Keratinocyte (primary cell): ENCODE data around the gene RTN4IP1. TPM values are rescaled to one million over a fixed set of nuclear protein-coding genes. Genes with fewer than 3 reads are reported as not detected.

ENCODE experiments used
- DNase-seq: peaks from one replicate; pipeline ENCODE4 v3.0.0-alpha.2; 2011; ENCODE audit warnings: low read depth, missing footprints, low spot score
- FAIRE-seq: peaks from 2 replicates; lab custom pipeline; 2011; peaks lifted over from hg19 to GRCh38; lab: Jason Lieb, UNC
- H2AFZ ChIP-seq: 2 replicates; pipeline ENCODE4 v1.6.0; 2012; ENCODE audit warnings: low read length, control low read depth, inconsistent platforms; ENCODE audit not compliant: control insufficient read depth
- H3K27ac ChIP-seq: 2 replicates; pipeline ENCODE4 v1.5.1; 2011; ENCODE audit warnings: low read length; ENCODE audit not compliant: control insufficient read depth, insufficient read depth
- H3K27me3 ChIP-seq: 3 replicates; pipeline ENCODE4 v1.6.0; 2011; ENCODE audit warnings: low read length; ENCODE audit not compliant: control insufficient read depth, insufficient read depth; ENCODE audit errors: extremely low read depth
- H3K36me3 ChIP-seq, 2 experiments: 2 replicates in 1 of 2; 3 replicates in 1 of 2; pipeline ENCODE4 v1.5.1; 2011; ENCODE audit warnings: low read length in 2 of 2, mild to moderate bottlenecking in 1 of 2; ENCODE audit not compliant: control insufficient read depth in 2 of 2, insufficient read depth in 2 of 2; ENCODE audit errors: extremely low read depth in 1 of 2
- H3K4me1 ChIP-seq: 3 replicates; pipeline ENCODE4 v1.5.1; 2011; ENCODE audit warnings: low read length; ENCODE audit not compliant: control insufficient read depth, insufficient read depth; ENCODE audit errors: extremely low read depth
- H3K4me2 ChIP-seq: 3 replicates; pipeline ENCODE4 v1.6.0; 2011; ENCODE audit warnings: low read depth, low read length; ENCODE audit not compliant: control insufficient read depth, insufficient read depth; ENCODE audit errors: extremely low read depth
- H3K4me3 ChIP-seq, 3 experiments: fragments of 200-600 bp in 1 of 3; sonication (generic) in 1 of 3; 2 replicates in 2 of 3; 3 replicates in 1 of 3; pipeline ENCODE4 v1.5.1; 2011 to 2016; ENCODE audit warnings: low read length in 3 of 3, mild to moderate bottlenecking in 3 of 3, control low read depth in 2 of 3, inconsistent platforms in 1 of 3, low read depth in 1 of 3, mixed read lengths in 1 of 3, mixed run types in 1 of 3, moderate library complexity in 1 of 3; ENCODE audit not compliant: control insufficient read depth in 2 of 3, insufficient read depth in 2 of 3; ENCODE audit errors: extremely low read depth in 1 of 3
- H3K79me2 ChIP-seq: 2 replicates; pipeline ENCODE4 v1.6.0; 2012; ENCODE audit warnings: low read length; ENCODE audit not compliant: control insufficient read depth, insufficient read depth
- H3K9ac ChIP-seq: 3 replicates; pipeline ENCODE4 v1.6.0; 2011; ENCODE audit warnings: low read length; ENCODE audit not compliant: control insufficient read depth, insufficient read depth; ENCODE audit errors: extremely low read depth
- H3K9me1 ChIP-seq: 3 replicates; pipeline ENCODE4 v1.6.0; 2011; ENCODE audit warnings: low read length; ENCODE audit not compliant: control insufficient read depth, insufficient read depth; ENCODE audit errors: extremely low read depth
- H3K9me3 ChIP-seq: 2 replicates; pipeline ENCODE4 v1.5.1; 2012; ENCODE audit warnings: low read depth, low read length; ENCODE audit not compliant: control insufficient read depth
- H4K20me1 ChIP-seq: 3 replicates; pipeline ENCODE4 v1.6.0; 2011; ENCODE audit warnings: low read length; ENCODE audit not compliant: control insufficient read depth, insufficient read depth; ENCODE audit errors: extremely low read depth
- CTCF ChIP-seq, 3 experiments: IDR thresholded peaks in 1 of 3; conservative IDR thresholded peaks in 1 of 3; optimal IDR thresholded peaks in 1 of 3; 2 replicates in 2 of 3; 3 replicates in 1 of 3; pipeline versions ENCODE3 to v1.5.1; 2011; ENCODE audit warnings: low read length in 3 of 3, mild to moderate bottlenecking in 3 of 3, moderate library complexity in 2 of 3, control low read depth in 1 of 3, inconsistent platforms in 1 of 3; ENCODE audit not compliant: insufficient read depth in 2 of 3; ENCODE audit errors: extremely low read depth in 1 of 3
- EZH2 ChIP-seq: IDR thresholded peaks from one replicate; pipeline ENCODE4 v1.6.1; 2012; ENCODE audit warnings: inconsistent platforms, mild to moderate bottlenecking, low read length, moderate library complexity
- dilution Hi-C: fragments of 300-500 bp; cut with MboI; formaldehyde crosslinking; loops from one replicate; pipeline ENCODE4 v1.7.0; 2020; ENCODE audit warnings: low sequenced_read_pairs; ENCODE audit not compliant: extremely low pct_ligation_motif_present
- polyA plus RNA-seq, 5 experiments: library from polyadenylated mRNA; depleted of rRNA in 3 of 5; stranded (reverse) in 3 of 5; stranded (forward) in 1 of 5; unstranded in 1 of 5; fragments of >200 nt; gene quantifications; 1 replicate in 1 of 5; 2 replicates in 3 of 5; 3 replicates in 1 of 5; pipeline versions ENCODE4 v1.2.1 to v1.2.3, GENCODE V29; 2011 to 2012; ENCODE audit warnings: missing spikeins in 2 of 5, low read depth in 1 of 5, low replicate concordance in 1 of 5

The RTN4IP1 gene
- polyA plus RNA-seq, 1 donor (not counting 4 experiments of a cell fraction or from before 2014, with no cell fraction given): 8.0 TPM

DNA sequence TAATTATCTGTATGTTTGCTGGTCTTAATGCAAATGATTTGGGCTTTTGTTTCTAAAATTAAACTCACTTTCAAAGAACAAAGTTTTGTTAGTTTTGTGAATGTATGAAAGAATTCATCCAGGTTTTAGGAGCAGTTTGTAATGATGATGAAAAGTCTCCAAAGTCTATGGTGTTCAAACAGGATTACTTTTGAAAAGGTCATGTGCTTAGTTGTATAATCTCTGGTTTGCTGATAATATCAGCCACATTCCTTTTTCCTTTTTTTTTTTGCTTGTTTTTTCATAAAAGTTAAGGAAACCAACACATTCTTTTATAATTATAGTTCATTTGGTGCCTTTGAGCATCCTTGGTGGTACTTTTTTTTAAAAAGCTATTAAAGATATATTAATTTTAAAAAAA, 88.9 kb downstream of the RTN4IP1 start:
- no peaks in the 10 kb centered on the region for H4K20me1 ChIP-seq
- no peaks in the 10 kb centered on the region for H3K9me3 ChIP-seq
- H3K9ac ChIP-seq: no peak overlapping the region
- H2AFZ ChIP-seq: no peak overlapping the region
- FAIRE-seq (no peak), DNase-seq (no peak)
- H3K36me3 ChIP-seq: peaks cover 16 to 51% of the 10 kb centered on the region in 2 experiments
- H3K4me3 ChIP-seq: no peak overlapping the region
- peaks cover 11% of the 10 kb centered on the region for H3K4me1 ChIP-seq
- H3K9me1 ChIP-seq: no peaks in the 10 kb centered on the region
- peaks cover 15% of the 10 kb centered on the region for H3K79me2 ChIP-seq
- H3K4me2 ChIP-seq: no peak overlapping the region
- TF ChIP-seq EZH2: no peak
- TF ChIP-seq CTCF (optimal IDR thresholded peaks at IDR 0.05 in 1 of 3, IDR thresholded peaks at IDR 0.05 in 1 of 3, conservative IDR thresholded peaks at IDR 0.05 in 1 of 3; ENCODE audit: extremely low read depth in 1 of 3, insufficient read depth in 2 of 3, low read length in 3 of 3): no peak
- no peaks in the 10 kb centered on the region for H3K27me3 ChIP-seq
- no peak overlapping the region for H3K27ac ChIP-seq
- dilution Hi-C loops: no loop called here

- Histone ChIP-seq H3K36me3 (peaks cover 15 to 51% of the 10 kb centered on the region in 2 experiments), H3K27ac (no peak overlapping the region), H3K79me2 (peaks cover 17% of the 10 kb centered on the region), H3K4me3 (no peak overlapping the region), H3K9me1 (no peaks in the 10 kb centered on the region), H3K4me1 (peaks cover 12% of the 10 kb centered on the region), H3K9ac (no peak overlapping the region), H3K27me3 (no peaks in the 10 kb centered on the region), H2AFZ (no peak overlapping the region), H4K20me1 (no peaks in the 10 kb centered on the region), H3K9me3 (no peaks in the 10 kb centered on the region), H3K4me2 (no peak overlapping the region)
- FAIRE-seq (no peak), DNase-seq (no peak)
- TF ChIP-seq CTCF (optimal IDR thresholded peaks at IDR 0.05 in 1 of 3, IDR thresholded peaks at IDR 0.05 in 1 of 3, conservative IDR thresholded peaks at IDR 0.05 in 1 of 3; ENCODE audit: extremely low read depth in 1 of 3, insufficient read depth in 2 of 3, low read length in 3 of 3): no peak
- no peak for TF ChIP-seq EZH2
- dilution Hi-C loops: no loop called here
Measured at GRCh38 chr6:106539936-106540335, 89.4 kb downstream of the RTN4IP1 start.
